Ishikawa (cell line): ENCODE results near the gene ST6GALNAC4.

Experiments
- CEBPB ChIP-seq: IDR thresholded peaks from 2 replicates; pipeline ENCODE4 v1.6.1; 2012
- CREB1 ChIP-seq: IDR thresholded peaks from 2 replicates; pipeline ENCODE4 v1.6.1; 2012; ENCODE audit warnings: low read depth
- EGR1 ChIP-seq: IDR thresholded peaks from 2 replicates; pipeline ENCODE4 v1.6.1; 2012
- EP300 ChIP-seq: IDR thresholded peaks from 2 replicates; pipeline ENCODE4 v1.6.1; 2012; ENCODE audit warnings: borderline replicate concordance
- FOXM1 ChIP-seq: IDR thresholded peaks from 2 replicates; pipeline ENCODE4 v1.6.1; 2012; ENCODE audit warnings: low read depth, borderline replicate concordance
- NFIC ChIP-seq: IDR thresholded peaks from 2 replicates; pipeline ENCODE4 v1.6.1; 2012
- RAD21 ChIP-seq: IDR thresholded peaks from 2 replicates; pipeline ENCODE4 v1.6.1; 2012; ENCODE audit warnings: low read depth
- TAF1 ChIP-seq: IDR thresholded peaks from 2 replicates; pipeline ENCODE4 v1.6.1; 2012; ENCODE audit warnings: low read depth, mild to moderate bottlenecking
- TCF12 ChIP-seq: IDR thresholded peaks from 2 replicates; pipeline ENCODE4 v1.6.1; 2012; ENCODE audit warnings: low read depth
- TEAD4 ChIP-seq: IDR thresholded peaks from 2 replicates; pipeline ENCODE4 v1.6.1; 2012
- YY1 ChIP-seq: IDR thresholded peaks from 2 replicates; pipeline ENCODE4 v1.6.1; 2012; ENCODE audit warnings: low read depth
- ZBTB7A ChIP-seq: IDR thresholded peaks from 2 replicates; pipeline ENCODE4 v1.6.1; 2012; ENCODE audit warnings: low read depth
- TF ChIP-seq, protein P1 (sequence below): IDR thresholded peaks from 2 replicates; pipeline ENCODE4 v1.6.1; 2012
- TF ChIP-seq, protein P2 (sequence below): IDR thresholded peaks from 2 replicates; pipeline ENCODE4 v1.6.1; 2012; ENCODE audit warnings: low read depth, mild to moderate bottlenecking
- TF ChIP-seq, protein P3 (sequence below): IDR thresholded peaks from 2 replicates; pipeline ENCODE4 v1.6.1; 2012

Gene ST6GALNAC4

DNA sequence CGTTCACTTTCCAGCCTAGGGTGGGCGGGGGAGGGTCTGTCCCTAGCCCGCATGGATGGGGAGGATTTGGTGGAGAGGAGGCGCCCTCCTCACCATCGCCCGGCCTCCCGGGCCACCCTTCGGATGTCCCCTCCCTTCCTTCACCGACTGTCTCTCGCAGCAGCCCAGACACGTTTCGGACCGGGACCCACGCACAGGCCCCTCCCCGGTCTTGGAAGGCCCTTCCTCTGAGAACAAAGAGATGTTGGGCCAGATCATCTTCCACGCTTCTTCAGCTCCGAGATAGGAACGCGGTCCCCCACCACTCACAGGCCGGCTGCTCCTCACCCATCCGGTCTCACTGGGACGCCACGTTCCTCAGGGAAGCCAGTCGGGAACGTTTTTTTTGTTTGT is 21.5 kb upstream of the ST6GALNAC4 start:
- TF ChIP-seq CEBPB, result no peak
- TF ChIP-seq NFIC, result no peak
- no peak for TF ChIP-seq FOXM1
- TF ChIP-seq TAF1, result no peak
- no peak for TF ChIP-seq EP300
- TF ChIP-seq YY1, result no peak
- TF ChIP-seq CREB1, result no peak
- TF ChIP-seq ZBTB7A, result no peak
- TF ChIP-seq, protein P1, sequence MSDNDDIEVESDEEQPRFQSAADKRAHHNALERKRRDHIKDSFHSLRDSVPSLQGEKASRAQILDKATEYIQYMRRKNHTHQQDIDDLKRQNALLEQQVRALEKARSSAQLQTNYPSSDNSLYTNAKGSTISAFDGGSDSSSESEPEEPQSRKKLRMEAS, result no peak
- no peak for TF ChIP-seq EGR1

DNA sequence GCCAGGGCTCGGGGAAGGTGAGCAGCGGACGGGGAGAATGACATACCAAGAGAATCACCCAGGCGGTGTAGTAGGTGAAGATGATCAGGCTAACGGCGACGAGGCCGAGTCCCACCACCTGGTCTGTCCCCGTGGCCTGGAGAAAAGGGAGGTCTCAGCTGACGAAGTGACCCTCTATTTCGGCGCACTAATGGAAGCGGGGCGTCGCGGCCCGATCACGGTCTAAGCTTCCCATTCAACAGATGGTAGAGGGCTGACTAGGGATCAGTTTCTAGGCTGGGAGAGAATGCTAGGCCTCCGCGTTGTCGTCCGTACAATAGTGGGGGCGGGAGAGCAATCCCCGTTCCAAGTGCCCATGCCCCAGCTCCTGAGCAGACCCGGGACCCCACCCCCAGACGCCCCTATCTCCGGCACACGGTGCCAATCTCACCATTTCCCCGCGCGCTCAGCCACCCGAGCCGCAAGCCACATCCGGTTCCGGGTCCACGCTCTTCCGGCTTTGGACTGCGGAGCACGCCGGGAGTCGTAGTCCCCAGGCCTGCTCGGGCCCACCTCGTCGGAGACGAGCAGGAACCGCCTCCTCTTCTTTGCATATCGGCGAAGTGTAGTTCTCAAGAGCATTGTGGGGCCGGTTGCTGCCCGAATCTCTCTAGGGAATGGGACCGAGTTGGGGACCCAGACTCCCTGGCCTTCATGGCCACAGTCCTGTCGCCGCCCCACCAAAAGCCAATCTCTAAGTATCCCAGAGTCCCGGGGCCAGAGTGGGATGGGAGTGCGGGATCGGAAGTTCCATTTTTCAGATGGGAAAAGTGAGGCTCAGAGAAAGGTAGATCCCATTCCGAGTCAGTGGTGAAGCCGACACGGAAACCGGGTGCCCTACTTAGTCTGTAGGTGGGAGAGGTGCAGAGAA is 20.8 kb upstream of the ST6GALNAC4 start, which contains the start of gene DPM2:
DPM2 (minus strand) TSS at position 467 of the 910 bp plus-strand sequence; CDS start at position 433, 34 bp downstream.
- peak; percentile 59; the same call in 1 of the 2 replicates for TF ChIP-seq ZBTB7A
- TF ChIP-seq, protein P1, result peak; percentile 82
- TF ChIP-seq TEAD4, result 0 out of 2 replicates have a peak, but pooled peaks have one; percentile 18
- TF ChIP-seq TCF12, result 0 out of 2 replicates have a peak, but pooled peaks have one; percentile 18
- TF ChIP-seq CREB1, result peak; percentile 60; the same call in 1 of the 2 replicates
- TF ChIP-seq TAF1, result peak; percentile 70; the same call in 1 of the 2 replicates
- no peak for TF ChIP-seq CEBPB
- TF ChIP-seq, protein P2, sequence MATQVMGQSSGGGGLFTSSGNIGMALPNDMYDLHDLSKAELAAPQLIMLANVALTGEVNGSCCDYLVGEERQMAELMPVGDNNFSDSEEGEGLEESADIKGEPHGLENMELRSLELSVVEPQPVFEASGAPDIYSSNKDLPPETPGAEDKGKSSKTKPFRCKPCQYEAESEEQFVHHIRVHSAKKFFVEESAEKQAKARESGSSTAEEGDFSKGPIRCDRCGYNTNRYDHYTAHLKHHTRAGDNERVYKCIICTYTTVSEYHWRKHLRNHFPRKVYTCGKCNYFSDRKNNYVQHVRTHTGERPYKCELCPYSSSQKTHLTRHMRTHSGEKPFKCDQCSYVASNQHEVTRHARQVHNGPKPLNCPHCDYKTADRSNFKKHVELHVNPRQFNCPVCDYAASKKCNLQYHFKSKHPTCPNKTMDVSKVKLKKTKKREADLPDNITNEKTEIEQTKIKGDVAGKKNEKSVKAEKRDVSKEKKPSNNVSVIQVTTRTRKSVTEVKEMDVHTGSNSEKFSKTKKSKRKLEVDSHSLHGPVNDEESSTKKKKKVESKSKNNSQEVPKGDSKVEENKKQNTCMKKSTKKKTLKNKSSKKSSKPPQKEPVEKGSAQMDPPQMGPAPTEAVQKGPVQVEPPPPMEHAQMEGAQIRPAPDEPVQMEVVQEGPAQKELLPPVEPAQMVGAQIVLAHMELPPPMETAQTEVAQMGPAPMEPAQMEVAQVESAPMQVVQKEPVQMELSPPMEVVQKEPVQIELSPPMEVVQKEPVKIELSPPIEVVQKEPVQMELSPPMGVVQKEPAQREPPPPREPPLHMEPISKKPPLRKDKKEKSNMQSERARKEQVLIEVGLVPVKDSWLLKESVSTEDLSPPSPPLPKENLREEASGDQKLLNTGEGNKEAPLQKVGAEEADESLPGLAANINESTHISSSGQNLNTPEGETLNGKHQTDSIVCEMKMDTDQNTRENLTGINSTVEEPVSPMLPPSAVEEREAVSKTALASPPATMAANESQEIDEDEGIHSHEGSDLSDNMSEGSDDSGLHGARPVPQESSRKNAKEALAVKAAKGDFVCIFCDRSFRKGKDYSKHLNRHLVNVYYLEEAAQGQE, result no peak
- TF ChIP-seq YY1, result 0 out of 2 replicates have a peak, but pooled peaks have one; percentile 15

DNA sequence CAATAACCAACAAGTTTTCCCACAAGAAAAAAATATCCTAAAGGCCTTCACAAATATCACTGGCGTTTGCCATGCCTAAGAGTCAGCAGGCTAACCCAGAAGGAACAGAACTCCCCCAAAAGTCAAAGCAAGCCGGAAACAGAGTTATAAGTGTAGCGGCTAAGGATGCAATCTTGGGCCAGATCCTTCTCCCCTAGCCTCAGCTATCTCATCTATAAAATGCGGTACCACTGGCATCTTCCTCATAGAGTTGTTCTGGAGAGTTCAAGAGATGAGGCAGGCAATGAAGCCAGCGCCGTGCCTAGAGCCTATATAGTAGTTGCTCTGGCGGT is 20.2 kb upstream of the ST6GALNAC4 start:
- TF ChIP-seq NFIC (no peak), RAD21 (no peak), CREB1 (no peak), TAF1 (no peak)

DNA sequence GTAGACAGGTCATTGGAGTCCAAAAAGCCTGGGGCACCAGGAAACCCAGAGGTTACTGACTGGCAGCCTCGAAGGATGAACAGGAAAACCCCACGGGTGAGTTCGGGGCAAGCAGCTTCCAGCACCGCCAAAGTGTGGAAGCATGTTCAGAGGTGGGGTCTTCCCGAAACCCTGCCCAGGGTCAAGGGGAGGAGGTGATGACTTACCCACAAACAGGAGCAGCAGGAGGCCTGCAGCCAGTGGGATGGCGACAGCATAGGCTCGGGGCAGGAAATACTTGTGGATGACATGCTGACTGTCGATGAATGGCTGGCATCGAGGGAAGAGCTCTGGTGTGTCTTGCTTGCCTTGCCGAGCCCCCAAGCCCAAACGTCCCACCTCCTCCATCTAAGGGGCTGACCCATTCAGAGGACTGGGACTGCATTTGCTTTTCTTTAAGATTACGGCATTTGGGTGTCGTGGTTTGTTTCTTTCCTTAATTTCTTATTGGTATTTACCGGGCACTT is 19.6 kb upstream of the ST6GALNAC4 start:
- TF ChIP-seq YY1 (no peak), ZBTB7A (no peak), TEAD4 (no peak), TCF12 (no peak), FOXM1 (no peak), TAF1 (no peak), EP300 (no peak), NFIC (no peak)
- TF ChIP-seq, protein P3, sequence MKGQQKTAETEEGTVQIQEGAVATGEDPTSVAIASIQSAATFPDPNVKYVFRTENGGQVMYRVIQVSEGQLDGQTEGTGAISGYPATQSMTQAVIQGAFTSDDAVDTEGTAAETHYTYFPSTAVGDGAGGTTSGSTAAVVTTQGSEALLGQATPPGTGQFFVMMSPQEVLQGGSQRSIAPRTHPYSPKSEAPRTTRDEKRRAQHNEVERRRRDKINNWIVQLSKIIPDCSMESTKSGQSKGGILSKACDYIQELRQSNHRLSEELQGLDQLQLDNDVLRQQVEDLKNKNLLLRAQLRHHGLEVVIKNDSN, result no peak

DNA sequence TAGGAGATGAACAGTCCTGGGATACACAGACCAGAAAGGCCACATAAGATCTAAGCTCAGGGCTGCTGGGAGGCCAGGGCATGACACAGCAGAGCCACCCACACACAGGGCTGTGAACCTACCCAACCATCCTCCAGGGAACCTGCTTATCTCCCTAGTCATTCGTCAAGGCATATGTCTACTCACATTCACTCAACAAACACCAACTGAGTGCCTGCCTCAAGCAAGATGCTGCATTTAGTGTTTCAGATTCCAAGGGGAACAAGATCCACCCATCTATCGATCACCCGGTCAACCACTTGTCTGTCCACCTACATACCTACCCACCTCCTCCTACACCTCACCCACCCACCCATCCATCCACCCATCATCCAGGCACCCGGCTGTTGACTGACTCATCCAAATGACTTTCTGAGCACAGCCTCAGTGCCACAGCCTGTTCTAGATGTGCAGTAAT is 19.0 kb upstream of the ST6GALNAC4 start:
- TF ChIP-seq, protein P1, result no peak
- TF ChIP-seq, protein P3, result no peak
- TF ChIP-seq, protein P2, result no peak
- TF ChIP-seq TEAD4, result no peak
- TF ChIP-seq RAD21, result no peak
- no peak for TF ChIP-seq EP300
- no peak for TF ChIP-seq TAF1
- no peak for TF ChIP-seq NFIC
- no peak for TF ChIP-seq ZBTB7A
- no peak for TF ChIP-seq FOXM1
- no peak for TF ChIP-seq YY1
- no peak for TF ChIP-seq CREB1
- TF ChIP-seq EGR1, result no peak
- no peak for TF ChIP-seq TCF12

DNA sequence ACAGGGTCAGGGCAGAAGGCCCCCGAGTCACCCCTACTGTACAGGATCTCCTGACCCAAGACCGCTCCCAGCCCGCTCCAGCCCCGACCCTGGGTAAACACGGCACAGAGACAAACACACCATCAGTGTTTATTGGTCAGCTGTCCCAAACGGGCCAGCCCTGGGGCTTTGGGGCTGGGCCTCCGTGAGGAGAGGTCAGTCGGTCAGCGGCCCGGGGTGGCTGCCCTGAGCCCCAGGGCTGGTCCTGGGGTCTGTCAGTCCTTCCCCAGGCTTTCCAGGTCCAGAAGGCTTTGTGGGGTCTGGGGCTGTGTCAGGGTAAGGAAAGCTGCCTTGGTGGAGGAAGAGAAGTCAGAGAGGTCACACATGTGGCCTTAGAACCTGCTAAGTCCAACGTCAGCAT is 18.1 kb upstream of the ST6GALNAC4 start:
- TF ChIP-seq EGR1 (no peak), FOXM1 (no peak), ZBTB7A (no peak), TEAD4 (no peak), TAF1 (no peak)
